ENCODE data around the gene ZNF180.

DNA sequence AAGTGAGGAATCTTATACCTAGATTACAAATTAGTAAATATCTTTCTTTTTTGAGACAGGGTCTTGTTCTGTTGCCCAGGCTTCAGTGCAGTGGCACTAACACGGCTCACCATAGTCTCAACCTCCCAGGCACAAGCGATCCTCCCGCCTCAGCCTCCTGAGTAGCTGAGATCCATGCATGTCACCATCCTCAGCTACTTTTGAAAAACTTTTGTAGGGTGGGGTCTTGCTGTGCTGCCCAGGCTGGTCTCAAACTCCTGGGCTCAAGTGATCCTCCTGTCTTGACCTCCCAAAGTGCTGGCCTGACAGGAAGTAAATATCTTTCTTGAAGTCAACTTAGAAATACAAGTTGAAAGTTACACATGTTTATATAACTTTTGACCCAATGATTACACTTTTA is 49.2 kb upstream of the ZNF180 start:
- TF ChIP-seq, protein P1, sequence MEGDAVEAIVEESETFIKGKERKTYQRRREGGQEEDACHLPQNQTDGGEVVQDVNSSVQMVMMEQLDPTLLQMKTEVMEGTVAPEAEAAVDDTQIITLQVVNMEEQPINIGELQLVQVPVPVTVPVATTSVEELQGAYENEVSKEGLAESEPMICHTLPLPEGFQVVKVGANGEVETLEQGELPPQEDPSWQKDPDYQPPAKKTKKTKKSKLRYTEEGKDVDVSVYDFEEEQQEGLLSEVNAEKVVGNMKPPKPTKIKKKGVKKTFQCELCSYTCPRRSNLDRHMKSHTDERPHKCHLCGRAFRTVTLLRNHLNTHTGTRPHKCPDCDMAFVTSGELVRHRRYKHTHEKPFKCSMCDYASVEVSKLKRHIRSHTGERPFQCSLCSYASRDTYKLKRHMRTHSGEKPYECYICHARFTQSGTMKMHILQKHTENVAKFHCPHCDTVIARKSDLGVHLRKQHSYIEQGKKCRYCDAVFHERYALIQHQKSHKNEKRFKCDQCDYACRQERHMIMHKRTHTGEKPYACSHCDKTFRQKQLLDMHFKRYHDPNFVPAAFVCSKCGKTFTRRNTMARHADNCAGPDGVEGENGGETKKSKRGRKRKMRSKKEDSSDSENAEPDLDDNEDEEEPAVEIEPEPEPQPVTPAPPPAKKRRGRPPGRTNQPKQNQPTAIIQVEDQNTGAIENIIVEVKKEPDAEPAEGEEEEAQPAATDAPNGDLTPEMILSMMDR (conservative IDR thresholded peaks at IDR 0.05; ENCODE audit: low read depth, low read length) = no peak
- no peak for TF ChIP-seq EZH2 (IDR thresholded peaks at IDR 0.05; ENCODE audit: borderline replicate concordance, low read depth, low read length, poor library complexity, severe bottlenecking)
